Cortex of kidney (tissue), 1 donor: Measurements from ENCODE around the gene MAPKAPK5.
"Not testable (repeated sequence)": the region's sequence is repeated elsewhere in the genome, so short reads cannot be mapped to it uniquely, and the experiment has no call there.

ENCODE experiments used
- DNase-seq: peaks from one replicate; lab custom pipeline; 2025; lab: John Stamatoyannopoulos, UW

Gene MAPKAPK5

DNA sequence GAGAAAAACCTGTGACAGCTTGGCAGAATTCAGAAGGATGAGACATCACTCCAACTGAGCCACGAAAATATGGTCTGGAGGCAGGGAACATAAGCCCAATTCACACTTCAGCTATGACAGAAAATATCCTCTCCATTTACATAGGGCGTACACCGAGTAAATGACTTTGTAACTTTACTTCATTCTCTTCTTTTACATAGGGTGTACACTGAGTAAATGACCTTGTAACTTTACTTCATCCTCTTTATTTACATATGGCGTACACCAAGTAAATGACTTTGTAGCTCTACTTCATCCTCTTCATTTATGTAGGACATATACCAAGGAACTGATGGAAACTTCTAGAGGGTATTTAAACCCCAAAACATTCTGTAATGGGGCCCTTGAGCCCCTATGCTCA lies 14.1 kb upstream of the MAPKAPK5 start:
- no peak for DNase-seq

DNA sequence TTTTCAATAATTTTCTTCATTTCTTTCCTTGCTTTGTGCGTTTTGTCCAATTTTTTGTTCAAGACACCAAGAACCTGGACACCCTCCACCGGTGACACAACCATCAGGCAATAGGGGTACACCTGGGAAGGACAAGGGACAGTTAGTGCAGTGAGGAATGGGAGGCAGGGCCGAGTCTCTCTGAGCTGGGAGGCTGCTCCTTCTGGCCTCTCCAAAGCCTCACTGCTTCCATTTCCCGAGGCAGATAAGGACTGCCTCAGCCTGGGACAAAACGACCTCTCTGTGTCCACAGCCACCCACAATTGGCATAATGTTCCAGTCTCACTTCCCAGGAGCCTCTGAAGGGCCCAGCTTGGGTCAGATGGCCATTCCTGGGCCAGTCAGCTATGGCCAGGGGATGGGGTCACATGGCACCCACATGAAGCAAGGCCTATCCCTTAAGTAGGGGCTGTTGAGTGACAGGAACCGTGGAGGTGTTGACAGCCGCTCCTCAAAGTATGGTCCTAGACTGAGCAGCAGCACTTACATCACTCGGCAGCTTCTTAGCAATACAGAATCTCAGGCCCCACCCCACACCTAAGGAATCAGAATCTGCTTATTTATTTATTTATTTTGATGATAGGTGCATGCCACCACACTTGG lies 13.6 kb upstream of the MAPKAPK5 start:
- DNase-seq: no peak

DNA sequence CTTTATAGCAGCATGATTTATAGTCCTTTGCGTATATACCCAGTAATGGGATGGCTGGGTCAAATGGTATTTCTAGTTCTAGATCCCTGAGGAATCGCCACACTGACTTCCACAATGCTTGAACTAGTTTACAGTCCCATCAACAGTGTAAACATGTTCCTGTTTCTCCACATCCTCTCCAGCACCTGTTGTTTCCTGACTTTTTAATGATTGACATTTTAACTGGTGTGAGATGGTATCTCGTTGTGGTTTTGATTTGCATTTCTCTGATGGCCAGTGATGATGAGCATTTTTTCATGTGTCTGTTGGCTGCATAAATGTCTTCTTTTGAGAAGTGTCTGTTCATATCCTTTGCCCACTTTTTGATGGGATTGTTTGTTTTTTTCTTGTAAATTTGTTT lies 12.4 kb upstream of the MAPKAPK5 start:
- not testable (repeated sequence) for DNase-seq

DNA sequence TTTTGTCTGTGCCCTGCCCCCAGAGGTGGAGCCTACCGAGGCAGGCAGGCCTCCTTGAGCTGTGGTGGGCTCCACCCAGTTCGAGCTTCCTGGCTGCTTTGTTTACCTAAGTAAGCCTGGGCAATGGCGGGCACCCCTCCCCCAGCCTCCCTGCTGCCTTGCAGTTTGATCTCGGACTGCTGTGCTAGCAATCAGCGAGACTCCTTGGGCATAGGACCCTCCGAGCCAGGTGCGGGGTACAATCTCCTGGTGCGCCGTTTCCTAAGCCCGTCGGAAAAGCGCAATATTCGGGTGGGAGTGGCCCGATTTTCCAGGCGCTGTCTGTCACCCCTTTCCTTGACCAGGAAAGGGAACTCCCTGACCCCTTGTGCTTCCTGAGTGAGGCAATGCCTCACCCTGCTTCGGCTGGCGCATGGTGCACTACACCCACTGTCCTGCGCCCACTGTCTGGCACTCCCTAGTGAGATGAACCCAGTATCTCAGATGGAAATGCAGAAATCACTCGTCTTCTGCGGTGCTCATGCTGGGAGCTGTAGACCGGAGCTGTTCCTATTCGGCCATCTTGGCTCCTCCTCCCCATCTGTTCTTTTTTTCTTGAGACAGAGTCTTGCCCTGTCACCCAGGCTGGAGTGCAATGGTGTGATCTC lies 7.2 kb upstream of the MAPKAPK5 start:
- not testable (repeated sequence) for DNase-seq

DNA sequence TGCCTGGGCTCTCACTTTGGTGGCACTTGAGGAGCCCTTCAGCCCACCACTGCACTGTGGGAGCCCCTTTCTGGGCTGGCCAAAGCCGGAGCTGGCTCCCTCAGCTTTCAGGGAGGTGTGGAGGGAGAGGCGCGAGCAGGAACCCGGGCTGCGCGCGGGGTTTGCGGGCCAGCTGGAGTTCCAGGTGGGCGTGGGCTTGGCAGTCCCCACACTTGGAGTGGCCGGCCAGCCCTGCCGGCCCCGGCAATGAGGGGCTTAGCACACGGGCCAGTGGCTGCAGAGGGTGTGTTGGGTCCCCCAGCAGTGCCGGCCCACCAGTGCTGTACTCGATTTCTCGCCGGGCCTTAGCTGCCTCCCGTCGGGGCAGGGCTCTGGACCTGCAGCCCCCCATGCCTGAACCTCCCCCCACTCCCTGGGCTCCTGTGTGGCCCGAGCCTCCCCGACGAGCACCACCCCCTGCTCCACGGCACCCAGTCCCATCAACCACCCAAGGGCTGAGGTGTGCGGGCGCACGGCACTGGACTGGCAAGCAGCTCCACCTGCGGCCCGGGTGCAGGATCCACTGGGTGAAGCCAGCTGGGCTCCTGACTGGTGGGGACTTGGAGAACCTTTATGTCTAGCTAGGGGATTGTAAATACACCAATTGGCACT lies 6.4 kb upstream of the MAPKAPK5 start:
- not testable (repeated sequence) for DNase-seq

DNA sequence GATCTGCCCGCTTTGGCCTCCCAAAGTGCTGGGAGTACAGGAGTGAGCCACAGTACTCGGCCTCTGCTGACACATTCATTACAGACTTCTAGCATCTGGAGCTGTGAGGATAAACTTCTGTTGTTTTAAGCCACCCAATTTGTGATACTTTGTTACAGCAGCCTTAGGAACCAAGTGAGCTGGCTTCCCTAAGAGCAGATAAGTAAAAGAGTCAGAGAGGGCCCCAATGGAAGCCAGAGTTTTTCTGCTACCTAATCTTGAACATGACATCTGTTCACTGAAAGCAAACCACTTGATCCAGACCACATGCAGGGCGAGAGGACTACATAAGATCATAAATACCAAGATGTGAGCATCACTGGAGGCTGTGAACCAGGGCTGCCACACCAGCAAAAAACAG lies 3.7 kb upstream of the MAPKAPK5 start:
- DNase-seq: no peak

DNA sequence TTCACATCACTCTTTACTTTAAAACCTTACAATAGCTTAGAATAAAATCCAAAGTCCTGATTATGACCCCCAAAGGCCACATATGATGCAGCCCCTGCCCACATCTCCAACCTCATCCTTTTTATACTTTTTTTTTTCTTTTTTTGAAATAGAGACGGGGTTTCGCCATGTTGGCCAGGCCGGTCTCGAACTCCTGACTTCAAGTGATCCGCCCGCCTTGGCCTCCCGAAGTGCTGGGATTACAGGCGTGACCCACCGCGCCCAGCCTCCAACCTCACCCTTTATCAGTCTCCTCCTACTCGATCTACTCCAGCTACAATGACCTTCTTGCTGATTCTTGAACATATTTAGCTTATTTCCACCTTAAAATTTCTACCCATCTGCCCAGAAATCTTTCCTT lies 1.2 kb upstream of the MAPKAPK5 start:
- DNase-seq: no peak

DNA sequence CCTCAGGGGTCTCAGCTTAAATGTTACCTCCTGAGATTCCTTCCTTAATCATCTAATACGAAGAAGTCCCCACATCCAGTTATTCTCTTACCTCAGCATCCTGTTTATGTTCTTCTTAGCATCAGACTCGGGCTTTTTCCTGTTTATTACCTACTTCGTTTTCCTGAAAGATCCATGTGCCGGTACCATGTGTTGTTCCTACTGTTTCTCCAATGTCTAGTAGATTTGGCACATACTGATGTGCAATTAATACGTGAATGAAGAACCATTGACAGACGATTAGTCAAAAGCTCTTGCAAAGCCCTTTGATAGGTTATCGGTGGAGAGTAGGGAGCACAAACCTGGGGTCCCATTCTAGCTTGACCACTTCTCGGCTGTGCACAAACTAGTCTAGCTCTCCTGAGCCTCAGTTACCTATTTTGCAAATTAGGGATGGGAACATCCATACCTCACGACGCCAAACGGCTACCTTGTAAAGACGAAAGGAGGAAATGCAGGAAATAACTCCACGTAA lies 735 bp upstream of the MAPKAPK5 start:
- DNase-seq: no peak

DNA sequence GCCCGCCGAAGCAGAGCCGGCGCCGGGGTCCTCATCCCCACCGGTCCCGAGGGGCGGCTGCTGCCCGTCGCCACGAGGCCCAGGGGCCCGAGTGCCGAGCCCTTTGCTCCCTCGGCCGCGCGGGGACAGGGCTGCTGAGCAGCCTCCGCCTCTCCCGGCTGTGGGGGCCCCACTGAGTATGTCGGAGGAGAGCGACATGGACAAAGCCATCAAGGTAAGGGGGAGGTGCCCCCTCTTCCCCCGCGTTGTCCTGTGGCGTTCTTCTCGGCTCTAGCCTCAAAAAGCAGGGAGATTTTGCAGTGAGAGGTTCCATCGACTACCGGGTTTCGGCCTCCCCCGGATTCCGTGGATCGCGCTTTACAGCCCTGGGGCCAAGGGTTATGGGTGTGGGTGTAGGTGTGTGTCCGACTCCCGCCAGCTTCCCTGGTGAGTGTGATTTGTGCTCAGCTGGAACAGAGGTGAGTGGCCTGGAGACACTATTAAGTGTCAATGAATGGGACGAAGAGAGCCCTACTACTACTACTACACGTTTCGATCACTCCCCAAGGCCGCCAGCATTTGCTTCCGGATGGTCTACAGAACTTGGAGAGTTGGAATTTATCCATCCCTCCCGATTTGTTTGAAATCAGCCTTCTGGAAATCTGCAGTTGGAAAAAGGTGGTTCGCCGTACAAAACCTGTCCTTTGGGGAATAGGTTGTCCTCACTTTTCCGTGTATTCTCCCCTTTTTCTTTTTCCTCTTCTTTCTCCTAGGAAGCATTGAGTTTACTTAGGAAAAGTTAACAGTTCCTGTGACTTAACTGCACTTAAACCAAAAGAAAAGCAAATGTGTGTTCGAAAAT lies 748 bp downstream of the MAPKAPK5 start:
- no peak for DNase-seq

DNA sequence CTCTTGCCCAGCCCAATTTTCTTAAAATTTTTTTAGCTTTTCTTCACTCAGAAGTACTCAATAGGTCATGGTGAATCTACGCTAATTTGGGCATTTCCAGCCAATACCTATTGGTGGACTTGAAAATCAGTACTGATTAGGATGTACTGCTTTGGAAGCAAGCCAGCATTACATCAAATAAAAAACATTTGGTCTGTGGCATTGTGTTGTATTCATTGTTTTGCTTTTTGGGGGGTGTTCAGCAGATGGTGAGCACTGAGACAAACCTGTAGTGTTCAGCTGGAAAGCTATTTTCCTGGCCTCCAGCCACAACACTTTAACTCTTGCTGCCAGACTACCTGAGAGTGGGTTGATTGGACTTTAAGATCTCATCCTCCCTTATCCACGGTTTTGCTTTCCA lies 4.0 kb downstream of the MAPKAPK5 start:
- no peak for DNase-seq

DNA sequence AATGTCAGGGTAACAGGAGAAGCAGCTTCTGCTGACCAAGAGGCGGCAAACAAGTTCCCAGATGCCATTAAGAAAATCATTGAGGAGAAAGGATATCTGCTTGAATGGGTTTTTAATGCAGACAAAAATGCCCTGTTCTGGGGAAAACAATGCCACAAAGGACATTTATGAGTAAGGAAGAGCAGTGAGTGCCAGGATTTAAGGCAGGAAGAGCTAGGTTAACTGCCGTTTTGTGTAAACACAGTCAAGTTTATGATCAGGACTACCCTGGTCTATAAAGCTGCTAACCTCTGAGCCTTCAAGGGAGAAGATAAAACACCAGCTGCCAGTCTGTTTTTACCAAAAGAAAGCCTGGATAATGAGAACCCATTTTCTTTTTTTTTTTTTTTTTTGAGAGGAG lies 8.5 kb downstream of the MAPKAPK5 start:
- DNase-seq: no peak

DNA sequence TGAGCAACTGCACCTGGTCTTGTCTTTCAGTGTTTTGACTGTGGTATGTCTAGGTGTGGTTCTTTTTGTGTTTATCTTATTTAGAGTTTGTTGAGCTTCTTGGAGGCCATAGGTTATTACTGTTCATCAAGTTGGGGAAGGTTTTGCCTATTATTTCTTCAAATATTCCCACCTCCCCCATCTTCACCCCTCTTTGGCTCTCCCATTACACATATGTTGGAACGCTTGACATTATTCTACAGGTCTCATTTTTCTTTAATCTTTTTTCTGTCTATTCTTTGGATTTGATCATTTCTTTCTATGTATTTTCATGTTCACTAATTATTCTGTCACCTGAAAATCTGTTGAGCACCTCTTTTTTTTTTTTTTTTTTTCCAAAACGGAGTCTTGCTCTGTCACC lies 16.2 kb downstream of the MAPKAPK5 start:
- DNase-seq: no peak

DNA sequence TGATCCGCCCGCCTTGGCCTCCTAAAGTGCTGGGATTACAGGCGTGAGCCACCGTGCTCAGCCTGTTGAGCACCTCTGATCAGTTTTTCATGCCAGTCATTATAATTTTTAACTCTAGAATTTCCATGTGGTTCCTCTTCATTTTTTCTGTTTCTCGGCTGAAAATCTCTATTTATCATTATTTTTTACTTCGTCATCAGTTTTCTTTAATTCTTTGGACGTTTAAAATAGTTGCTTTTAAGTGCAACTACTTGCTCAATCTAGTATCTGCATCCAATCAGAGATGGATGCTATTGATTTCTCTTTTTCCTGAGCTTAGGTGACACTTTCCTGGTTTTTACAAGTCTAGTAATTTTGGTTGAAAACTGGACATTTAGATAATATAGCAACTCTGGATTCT lies 16.8 kb downstream of the MAPKAPK5 start:
- DNase-seq: no peak

DNA sequence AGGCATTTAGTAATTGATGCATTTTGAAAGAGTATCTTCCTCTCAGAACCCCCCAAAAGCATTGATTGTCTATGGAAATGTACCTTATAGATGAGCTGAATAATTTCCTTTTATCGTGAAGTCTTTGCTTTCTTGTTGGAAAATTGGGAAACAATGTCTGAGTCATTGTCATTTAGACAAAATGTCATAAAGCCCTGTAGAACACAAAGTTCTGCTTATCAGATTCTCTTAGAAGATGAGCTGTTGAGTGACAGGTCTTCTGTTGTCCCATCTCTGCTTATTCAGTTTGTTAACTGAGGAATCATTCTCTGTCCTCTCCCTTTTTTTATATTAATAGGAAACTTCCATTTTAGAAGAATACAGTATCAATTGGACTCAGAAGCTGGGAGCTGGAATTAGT lies 22.9 kb downstream of the MAPKAPK5 start:
- no peak for DNase-seq

DNA sequence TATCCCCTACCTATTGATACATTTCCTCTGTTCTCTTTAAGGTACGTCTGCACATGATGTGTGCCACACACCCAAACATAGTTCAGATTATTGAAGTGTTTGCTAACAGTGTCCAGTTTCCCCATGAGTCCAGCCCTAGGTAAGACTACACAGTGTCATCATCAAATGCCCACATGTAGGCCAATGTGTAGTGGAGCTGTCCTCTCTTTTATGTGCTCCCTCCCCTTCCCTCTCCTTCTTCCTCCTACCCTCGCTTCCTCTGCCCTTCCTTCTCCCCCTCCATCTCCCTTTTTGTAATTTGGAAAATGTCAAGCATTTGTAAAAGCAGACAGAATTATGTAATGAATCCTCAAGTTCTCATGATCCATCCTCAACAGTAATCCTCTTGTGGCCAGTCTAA lies 25.5 kb downstream of the MAPKAPK5 start:
- DNase-seq: no peak

DNA sequence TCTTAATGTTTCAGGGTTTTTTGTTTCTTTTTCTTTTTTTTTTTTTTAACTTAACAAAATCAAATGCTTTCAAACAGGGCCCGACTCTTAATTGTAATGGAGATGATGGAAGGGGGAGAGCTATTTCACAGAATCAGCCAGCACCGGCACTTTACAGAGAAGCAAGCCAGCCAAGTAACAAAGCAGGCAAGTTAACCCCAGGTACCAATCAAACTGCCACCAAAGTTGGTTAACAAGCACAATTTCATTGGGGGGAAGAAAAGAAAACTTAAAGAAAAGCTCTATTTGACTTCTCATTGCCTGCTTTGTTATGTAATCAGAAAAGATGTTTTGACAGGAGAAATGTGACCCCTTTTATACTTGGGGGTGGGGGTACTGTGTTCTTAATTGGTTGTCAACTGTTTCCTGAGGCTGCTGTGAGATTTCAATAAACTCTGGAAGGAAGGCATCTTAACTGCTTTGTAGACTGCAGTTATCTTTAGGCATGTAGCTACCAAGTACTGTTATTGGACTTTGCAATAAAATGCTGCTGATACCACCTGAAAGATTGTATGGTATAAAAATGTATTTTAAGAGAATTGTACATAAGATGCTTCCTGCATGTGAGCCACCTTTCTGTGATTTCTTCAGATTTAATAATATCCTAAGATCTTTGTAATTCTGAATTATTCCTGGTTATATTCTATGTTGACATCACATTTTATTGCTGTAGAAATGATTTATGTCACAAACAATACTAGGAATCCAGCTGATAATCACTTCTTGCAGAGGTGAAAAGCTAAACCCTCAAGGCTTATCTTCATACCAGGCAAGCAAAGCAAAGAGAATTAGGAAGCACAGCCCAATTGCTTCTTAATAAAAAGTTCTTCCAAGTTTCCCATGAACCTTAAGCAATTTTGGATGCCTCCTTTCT lies 26.9 kb downstream of the MAPKAPK5 start:
- DNase-seq: no peak

DNA sequence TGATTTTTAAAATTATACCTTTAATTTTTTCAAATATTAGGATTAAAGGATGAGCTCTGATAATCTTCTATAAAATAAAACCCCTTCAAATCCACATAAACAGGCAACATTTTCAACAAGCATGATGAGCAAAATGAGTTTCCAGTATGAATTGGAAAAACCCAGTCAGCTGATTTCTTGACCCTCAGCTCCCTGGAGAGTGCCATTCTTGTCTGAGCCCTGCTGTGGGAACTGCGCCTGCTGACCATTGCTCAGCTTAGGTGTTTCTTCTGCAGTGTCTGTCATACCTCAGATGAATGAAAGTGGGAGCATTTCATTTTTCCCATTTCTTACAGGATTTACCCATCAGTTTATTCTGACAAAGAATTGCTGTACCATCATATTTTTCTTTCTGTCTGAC lies 27.6 kb downstream of the MAPKAPK5 start:
- DNase-seq: no peak

DNA sequence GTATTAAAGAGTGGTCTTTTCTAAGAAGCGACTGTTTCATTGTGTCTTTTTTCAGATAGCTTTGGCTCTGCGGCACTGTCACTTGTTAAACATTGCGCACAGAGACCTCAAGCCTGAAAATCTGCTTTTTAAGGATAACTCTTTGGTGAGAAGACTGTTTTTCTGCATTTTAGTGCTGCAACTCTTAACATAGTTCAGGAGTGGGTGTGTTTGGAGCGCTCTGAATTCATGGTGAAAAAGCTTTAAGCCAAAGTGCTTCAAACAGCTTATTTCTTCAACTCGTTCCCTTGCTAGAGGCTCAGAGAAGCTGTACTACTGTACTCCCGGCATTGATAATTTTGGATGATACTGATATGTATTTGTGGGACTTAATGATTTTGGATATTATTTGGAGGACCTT lies 28.2 kb downstream of the MAPKAPK5 start:
- no peak for DNase-seq

DNA sequence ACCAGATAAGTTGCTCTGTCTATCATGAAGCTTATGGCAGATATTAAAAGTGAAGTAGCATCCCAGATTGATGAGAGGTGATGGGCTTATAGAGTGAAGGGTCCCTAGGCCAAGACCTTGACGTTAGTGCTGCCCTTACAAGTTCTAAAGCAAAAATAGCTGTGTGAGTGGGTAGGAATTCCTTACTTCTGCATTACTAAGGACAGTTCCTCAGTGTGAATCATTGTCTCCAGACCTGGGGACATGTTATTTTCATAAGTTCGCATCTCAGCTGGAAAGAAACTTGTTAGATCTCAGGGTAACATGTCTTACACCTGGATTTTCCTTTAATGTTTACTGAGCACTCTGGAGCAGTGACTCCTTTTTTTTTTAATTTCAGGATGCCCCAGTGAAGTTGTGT lies 28.7 kb downstream of the MAPKAPK5 start:
- DNase-seq: no peak

DNA sequence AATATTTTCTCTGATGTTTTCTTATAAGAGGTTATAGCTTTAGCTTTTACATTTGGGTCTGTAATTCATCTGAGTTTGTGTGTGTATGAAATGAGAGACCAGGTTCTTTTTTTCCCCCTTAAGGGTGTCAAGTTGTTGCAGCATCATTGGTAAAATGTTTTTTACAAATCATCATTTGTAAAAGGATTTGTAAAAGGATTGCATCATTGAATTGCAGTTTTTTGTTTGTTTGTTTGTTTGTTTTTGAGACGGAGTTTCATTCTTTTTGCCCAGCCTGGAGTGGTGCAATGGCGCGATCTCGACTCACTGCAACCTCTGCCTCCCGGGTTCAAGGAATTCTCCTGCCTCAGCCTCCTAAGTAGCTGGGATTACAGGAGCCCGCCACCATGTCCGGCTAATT lies 31.1 kb downstream of the MAPKAPK5 start:
- no peak for DNase-seq

DNA sequence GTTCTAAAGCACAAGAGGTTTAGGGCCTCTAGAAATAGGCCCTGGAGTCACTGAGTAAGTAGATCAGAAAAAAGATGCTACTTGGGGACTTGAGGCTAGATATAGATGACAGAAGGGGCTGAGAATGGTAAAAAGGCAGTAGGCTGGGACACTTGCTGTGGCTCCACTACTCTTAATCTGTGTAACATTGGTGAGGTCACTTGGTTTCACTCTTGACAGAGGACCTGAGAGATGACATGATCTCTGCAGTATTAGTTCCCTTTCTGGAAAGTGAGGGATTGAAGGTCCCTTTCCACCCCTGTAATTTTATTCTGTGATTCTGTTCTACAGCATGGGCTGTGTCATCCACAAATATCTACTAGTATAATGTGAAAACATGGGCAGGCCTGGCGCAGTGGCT lies 39.7 kb downstream of the MAPKAPK5 start:
- DNase-seq: no peak
